Spleen (tissue), 11 donors: Measurements from ENCODE around the gene HIRIP3. TPM values are rescaled to one million over a fixed set of nuclear protein-coding genes. Genes with fewer than 3 reads are reported as not detected.

Experiments used
- DNase-seq: peaks from one replicate; pipeline ENCODE4 v3.0.0-alpha.2; 2020
- H3K27ac ChIP-seq, 8 donors: fragments of 200-600 bp; sonication (generic) in 7 of 8; 1 replicate in 4 of 8; 2 replicates in 4 of 8; pipeline versions ENCODE4 v1.5.0 to v1.8.0; 2016 to 2021; ENCODE audit warnings: inconsistent platforms in 4 of 8, mild to moderate bottlenecking in 4 of 8, moderate library complexity in 1 of 8
- H3K27me3 ChIP-seq, 7 donors: fragments of 200-600 bp; sonication (generic) in 6 of 7; replicated peaks in 1 of 7; 1 replicate in 4 of 7; 2 replicates in 3 of 7; pipeline versions ENCODE4 v1.5.0 to v1.8.0; 2016 to 2021; ENCODE audit warnings: inconsistent platforms in 3 of 7, mild to moderate bottlenecking in 1 of 7
- H3K36me3 ChIP-seq, 6 donors: fragments of 200-600 bp; sonication (generic) in 5 of 6; 1 replicate in 4 of 6; 2 replicates in 2 of 6; pipeline versions ENCODE4 v1.5.0 to v1.8.0; 2016 to 2021; ENCODE audit warnings: inconsistent platforms in 2 of 6
- H3K4me1 ChIP-seq, 6 donors: fragments of 200-600 bp; sonication (generic) in 5 of 6; 1 replicate in 3 of 6; 2 replicates in 3 of 6; pipeline versions ENCODE4 v1.5.0 to v1.8.0; 2016 to 2021; ENCODE audit warnings: inconsistent platforms in 3 of 6
- H3K4me3 ChIP-seq, 8 donors: fragments of 200-600 bp; sonication (generic) in 7 of 8; 1 replicate in 4 of 8; 2 replicates in 4 of 8; pipeline versions ENCODE4 v1.5.0 to v1.8.0; 2016 to 2021; ENCODE audit warnings: inconsistent platforms in 4 of 8, mild to moderate bottlenecking in 4 of 8, moderate library complexity in 2 of 8
- H3K9me3 ChIP-seq, 8 donors: fragments of 200-600 bp; sonication (generic) in 7 of 8; 1 replicate in 4 of 8; 2 replicates in 4 of 8; pipeline versions ENCODE4 v1.5.0 to v1.8.0; 2016 to 2021; ENCODE audit warnings: inconsistent platforms in 4 of 8
- POLR2A ChIP-seq, 3 donors: fragments of 450-650 bp; IDR thresholded peaks; one replicate each; pipeline ENCODE4 v1.5.1; 2017; ENCODE audit warnings: antibody characterized with exemption in 3 of 3, mild to moderate bottlenecking in 1 of 3
- POLR2AphosphoS5 ChIP-seq, 3 donors: sonication (generic); formaldehyde crosslinking; IDR thresholded peaks; one replicate each; pipeline ENCODE4 v1.5.1; 2017; ENCODE audit warnings: antibody characterized with exemption in 3 of 3
- WGBS, 5 donors: extraction: QIAGEN DNeasy Blood & Tissue Kit in 3 of 5; methylation state at CpG; one replicate each; pipeline versions ENCODE4 v1.1.5 to v1.1.7; 2013 to 2018; 5-methylcytosine and 5-hydroxymethylcytosine counted together
- intact Hi-C: fragments of 100-400 bp; cut with DNase I; formaldehyde crosslinking; loops from one replicate; pipeline ENCODE4 v1.15.0; 2023; ENCODE audit warnings: low total_unique reads
- polyA plus RNA-seq, 3 donors: library from polyadenylated mRNA; stranded (reverse); fragments of 200-250 nt; gene quantifications; one replicate each; pipeline ENCODE4 v1.2.1, GENCODE V29; 2013
- total RNA-seq, 7 donors: library from RNA; depleted of rRNA in 3 of 7; stranded (reverse); fragments of >200 nt in 3 of 7; fragmentation: NEBNext Ultra II Directional in 4 of 7; extraction: Animal tissue kit (Norgen Biotek cat#: 25700) in 4 of 7; gene quantifications; one replicate each; pipeline versions ENCODE4 v1.1.0 to v1.2.1, GENCODE V29; 2016 to 2021
- TF ChIP-seq, protein P1 (sequence below), 11 experiments: fragments of 200-600 bp in 7 of 11; fragments of 450-650 bp in 4 of 11; sonication (generic) in 4 of 11; IDR thresholded peaks in 8 of 11; conservative IDR thresholded peaks in 3 of 11; 1 replicate in 7 of 11; 2 replicates in 4 of 11; pipeline versions ENCODE4 v1.4.0 to v1.8.0; 2016 to 2021; ENCODE audit warnings: antibody characterized with exemption in 11 of 11, inconsistent platforms in 4 of 11, mild to moderate bottlenecking in 1 of 11
- donor health status: healthy with polysubstance abuse.
- donor health status: DM: no; HTN: no; CAD: no; lungs with moderate emphysema.
- donor health status: DM: no; HTN: no; CAD: no.
- donor health status: Bipolar disorder and iron deficiency.
- donor health status: healthy.
- donor health status: DM: no; HTN: no; CAD: no.
- donor health status: DM: yes; HTN: yes; CAD: no.

HIRIP3 gene
- total and polyA plus RNA-seq, 10 donors: 10.0 to 17.7 (median 14.0) TPM

DNA sequence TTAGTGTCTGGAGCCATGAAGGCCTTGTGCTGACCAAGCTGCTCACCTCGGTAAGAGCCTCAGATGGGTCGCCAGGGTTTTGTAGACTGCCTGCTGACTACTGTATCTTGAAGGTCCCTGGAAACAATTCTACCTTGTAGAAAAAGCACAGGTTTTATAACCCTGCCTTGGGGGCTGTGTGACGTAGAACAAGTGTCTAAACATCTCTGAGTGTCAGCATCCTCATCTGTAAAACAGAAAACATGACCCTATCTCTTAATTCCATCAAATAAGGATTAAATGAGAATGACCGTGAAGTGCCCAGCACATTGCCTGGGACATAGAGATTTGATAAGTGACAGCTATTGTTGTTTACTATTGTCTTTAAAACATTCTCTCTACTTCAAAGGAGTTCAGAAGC lies 27.2 kb downstream of the HIRIP3 start:
- TF ChIP-seq POLR2AphosphoS5 (IDR thresholded peaks at IDR 0.05): no peak
- TF ChIP-seq POLR2A (IDR thresholded peaks at IDR 0.05): no peak
- TF ChIP-seq, protein P1, sequence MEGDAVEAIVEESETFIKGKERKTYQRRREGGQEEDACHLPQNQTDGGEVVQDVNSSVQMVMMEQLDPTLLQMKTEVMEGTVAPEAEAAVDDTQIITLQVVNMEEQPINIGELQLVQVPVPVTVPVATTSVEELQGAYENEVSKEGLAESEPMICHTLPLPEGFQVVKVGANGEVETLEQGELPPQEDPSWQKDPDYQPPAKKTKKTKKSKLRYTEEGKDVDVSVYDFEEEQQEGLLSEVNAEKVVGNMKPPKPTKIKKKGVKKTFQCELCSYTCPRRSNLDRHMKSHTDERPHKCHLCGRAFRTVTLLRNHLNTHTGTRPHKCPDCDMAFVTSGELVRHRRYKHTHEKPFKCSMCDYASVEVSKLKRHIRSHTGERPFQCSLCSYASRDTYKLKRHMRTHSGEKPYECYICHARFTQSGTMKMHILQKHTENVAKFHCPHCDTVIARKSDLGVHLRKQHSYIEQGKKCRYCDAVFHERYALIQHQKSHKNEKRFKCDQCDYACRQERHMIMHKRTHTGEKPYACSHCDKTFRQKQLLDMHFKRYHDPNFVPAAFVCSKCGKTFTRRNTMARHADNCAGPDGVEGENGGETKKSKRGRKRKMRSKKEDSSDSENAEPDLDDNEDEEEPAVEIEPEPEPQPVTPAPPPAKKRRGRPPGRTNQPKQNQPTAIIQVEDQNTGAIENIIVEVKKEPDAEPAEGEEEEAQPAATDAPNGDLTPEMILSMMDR (IDR thresholded peaks at IDR 0.05 in 8 of 11, conservative IDR thresholded peaks at IDR 0.05 in 3 of 11): no peak
- DNase-seq: no peak
- WGBS, 5 donors: 93 to 97% (median 95%) methylated on average over 4 of the region's 4 CpGs
- intact Hi-C loops: no loop called here
- H3K27me3 ChIP-seq: no peaks in the 10 kb centered on the region
- no peak overlapping the region for H3K27ac ChIP-seq
- H3K4me1 ChIP-seq: peaks cover 0 to 39% (median 17%) of the 10 kb centered on the region in 6 donors
- peaks cover 0 to 89% (median 32%) of the 10 kb centered on the region in 6 donors for H3K36me3 ChIP-seq
- H3K9me3 ChIP-seq: no peaks in the 10 kb centered on the region
- no peak overlapping the region for H3K4me3 ChIP-seq

DNA sequence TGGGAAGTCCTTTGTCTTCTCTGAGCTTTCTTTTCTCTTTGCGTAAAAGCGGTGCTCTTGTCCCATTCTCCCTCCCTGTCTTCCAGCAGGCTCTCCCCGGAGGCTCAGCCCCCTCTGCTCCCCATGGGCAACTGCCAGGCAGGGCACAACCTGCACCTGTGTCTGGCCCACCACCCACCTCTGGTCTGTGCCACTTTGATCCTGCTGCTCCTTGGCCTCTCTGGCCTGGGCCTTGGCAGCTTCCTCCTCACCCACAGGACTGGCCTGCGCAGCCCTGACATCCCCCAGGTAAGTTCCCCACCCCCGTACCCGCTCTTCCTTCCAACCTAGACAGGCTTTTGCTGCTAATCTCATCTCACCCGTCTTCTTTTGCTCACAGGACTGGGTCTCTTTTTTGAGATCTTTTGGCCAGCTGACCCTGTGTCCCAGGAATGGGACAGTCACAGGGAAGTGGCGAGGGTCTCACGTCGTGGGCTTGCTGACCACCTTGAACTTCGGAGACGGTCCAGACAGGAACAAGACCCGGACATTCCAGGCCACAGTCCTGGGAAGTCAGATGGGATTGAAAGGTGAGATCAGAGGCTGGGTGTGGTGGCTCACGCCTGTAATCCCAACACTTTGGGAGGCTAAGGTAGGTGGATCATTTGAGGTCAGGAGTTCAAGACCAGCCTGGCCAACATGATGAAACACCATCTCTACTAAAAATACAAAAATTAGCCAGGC lies 32.2 kb downstream of the HIRIP3 start:
- H3K9me3 ChIP-seq: no peaks in the 10 kb centered on the region
- H3K27ac ChIP-seq: peak overlapping the region; percentile 76 to 97 (median 94)
- peaks cover 0 to 46% (median 8%) of the 10 kb centered on the region in 6 donors for H3K36me3 ChIP-seq
- DNase-seq: no peak
- H3K27me3 ChIP-seq: no peaks in the 10 kb centered on the region
- peak overlapping the region; percentile 52 to 92 (median 71) for H3K4me3 ChIP-seq
- peaks cover 9 to 48% (median 27%) of the 10 kb centered on the region in 6 donors for H3K4me1 ChIP-seq
- intact Hi-C loops: loop anchor here (5.0 kb wide), 1 partner anchor 39 kb away; no protein-coding TSS in a partner anchor
- WGBS, 5 donors: 80 to 87% (median 85%) methylated on average over 14 of the region's 14 CpGs
- TF ChIP-seq, protein P1 (IDR thresholded peaks at IDR 0.05 in 8 of 11, conservative IDR thresholded peaks at IDR 0.05 in 3 of 11): no peak
- TF ChIP-seq POLR2A (IDR thresholded peaks at IDR 0.05): no peak
- no peak for TF ChIP-seq POLR2AphosphoS5 (IDR thresholded peaks at IDR 0.05)

DNA sequence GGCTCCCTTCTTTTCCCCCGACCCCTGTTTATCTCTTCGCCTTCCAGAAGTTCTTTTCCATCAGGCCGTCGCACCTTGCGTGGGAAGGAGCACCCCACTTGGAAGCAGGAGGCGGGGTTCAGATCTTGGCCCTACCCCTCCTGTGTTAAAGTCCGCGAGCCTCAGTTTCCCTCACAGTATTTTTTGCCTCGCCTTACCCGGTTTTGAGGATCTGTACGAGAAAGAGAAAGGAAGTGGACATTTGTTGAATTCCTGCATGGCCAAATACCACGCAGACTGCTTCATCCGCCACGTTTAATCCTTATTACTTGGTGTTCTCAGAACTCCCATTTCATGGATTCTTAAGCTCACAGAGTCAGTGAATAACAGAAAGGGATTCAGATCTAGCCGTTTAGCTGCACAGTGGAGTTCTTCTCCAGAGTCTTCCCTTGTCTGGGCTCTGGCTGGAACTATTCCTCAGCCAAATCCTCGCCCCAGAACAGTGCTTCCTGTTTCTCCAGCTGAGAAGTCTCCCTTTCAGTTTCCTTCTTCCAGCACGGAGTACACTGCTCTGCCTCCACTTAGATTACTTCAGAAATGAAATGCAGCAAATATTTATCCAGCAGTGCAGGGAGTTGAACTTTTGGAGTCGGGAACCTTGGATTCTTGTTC lies 32.9 kb downstream of the HIRIP3 start:
- Histone ChIP-seq H3K4me3 (peak overlapping the region; percentile 52 to 92 (median 71)), H3K27me3 (no peaks in the 10 kb centered on the region), H3K9me3 (no peaks in the 10 kb centered on the region), H3K4me1 (peaks cover 9 to 48% (median 27%) of the 10 kb centered on the region in 6 donors), H3K36me3 (peaks cover 0 to 38% (median 2%) of the 10 kb centered on the region in 6 donors), H3K27ac (peak overlapping the region; percentile 76 to 97 (median 94))
- DNase-seq: no peak
- TF ChIP-seq POLR2AphosphoS5 (IDR thresholded peaks at IDR 0.05) (no peak), POLR2A (IDR thresholded peaks at IDR 0.05) (no peak)
- TF ChIP-seq, protein P1 (IDR thresholded peaks at IDR 0.05 in 8 of 11, conservative IDR thresholded peaks at IDR 0.05 in 3 of 11): no peak
- intact Hi-C loops: loop anchor here (5.0 kb wide), 1 partner anchor 40 kb away; no protein-coding TSS in a partner anchor
- WGBS, 5 donors: 6 to 9% (median 7%) methylated on average over 18 of the region's 18 CpGs
